HepG2 (cell line): Measurements from ENCODE around the gene MAVS. TPM values are rescaled to one million over a fixed set of nuclear protein-coding genes. Genes with fewer than 3 reads are reported as not detected.
"Not testable (repeated sequence)": the region's sequence is repeated elsewhere in the genome, so short reads cannot be mapped to it uniquely, and the experiment has no call there.

ENCODE experiments used
- ATAC-seq: fragments of 200-7000 bp; cut with Tn5 transposase; 3 replicates; pipeline ENCODE4 v1.9.1; 2020; ENCODE audit warnings: mild to moderate bottlenecking, moderate library complexity
- BruUV-seq: library from RNA; stranded (reverse); fragments of 400-500 nt; replicated peaks from 2 replicates; lab custom pipeline; 2021; lab: Mats Ljungman, UMichigan
- CTCF ChIA-PET: fragments of 300-600 bp; formaldehyde crosslinking; extraction: SDS; loops from one replicate; lab custom pipeline; 2021; ENCODE audit warnings: low total read pairs, inconsistent platforms, low intra/inter-chr PET ratio; lab: Yijun Ruan, JAX
- POLR2A ChIA-PET: fragments of 350-600 bp; sonication (Branson Sonifier 250); formaldehyde crosslinking; loops from one replicate; lab custom pipeline; 2020; ENCODE audit warnings: antibody characterized with exemption, inconsistent platforms; lab: Yijun Ruan, JAX
- DNase-seq: peaks from one replicate; pipeline ENCODE4 v3.0.0-alpha.2; 2015; ENCODE audit warnings: low spot score
- FAIRE-seq: peaks from 3 replicates; lab custom pipeline; 2011; peaks lifted over from hg19 to GRCh38; lab: Jason Lieb, UNC
- H2AFZ ChIP-seq: one replicate; pipeline ENCODE4 v1.6.1; 2011; ENCODE audit warnings: low read length, inconsistent platforms
- H3K27ac ChIP-seq: fragments of 300-600 bp; 3 replicates; pipeline ENCODE4 v1.8.0; 2011; ENCODE audit warnings: mixed run types, mild to moderate bottlenecking, mixed read lengths, low read length, inconsistent platforms; ENCODE audit not compliant: insufficient read depth; ENCODE audit errors: extremely low read length
- H3K27me3 ChIP-seq, 2 experiments: fragments of 200-600 bp in 1 of 2; 2 replicates in 1 of 2; 3 replicates in 1 of 2; pipeline versions ENCODE4 v1.6.0 to v1.8.0; 2011; ENCODE audit warnings: low read length in 2 of 2, mild to moderate bottlenecking in 2 of 2, moderate library complexity in 2 of 2, inconsistent platforms in 1 of 2; ENCODE audit not compliant: insufficient read depth in 2 of 2, control insufficient read depth in 1 of 2
- H3K36me3 ChIP-seq, 2 experiments: fragments of 200-600 bp in 1 of 2; replicated peaks in 1 of 2; 2 replicates in 1 of 2; 3 replicates in 1 of 2; pipeline versions ENCODE4 v1.5.1 to v1.8.0; 2011; ENCODE audit warnings: low read length in 2 of 2, inconsistent platforms in 1 of 2; ENCODE audit not compliant: insufficient read depth in 2 of 2, control insufficient read depth in 1 of 2
- H3K4me1 ChIP-seq: 2 replicates; pipeline ENCODE4 v1.5.1; 2012; ENCODE audit warnings: low read length, inconsistent platforms; ENCODE audit not compliant: insufficient read depth
- H3K4me2 ChIP-seq: 2 replicates; pipeline ENCODE4 v1.6.0; 2011; ENCODE audit warnings: low read depth, low read length, inconsistent platforms
- H3K4me3 ChIP-seq, 3 experiments: fragments of 200-600 bp in 1 of 3; sonication (generic), shearing (Covaris generic) in 1 of 3; replicated peaks in 1 of 3; 2 replicates each; pipeline ENCODE4 v1.5.1; 2011 to 2016; ENCODE audit warnings: low read length in 3 of 3, inconsistent platforms in 2 of 3, low read depth in 2 of 3, mild to moderate bottlenecking in 2 of 3, control low read depth in 1 of 3, mixed read lengths in 1 of 3; ENCODE audit not compliant: insufficient read depth in 1 of 3
- H3K79me2 ChIP-seq: one replicate; pipeline ENCODE4 v1.6.1; 2011; ENCODE audit warnings: low read length, inconsistent platforms; ENCODE audit not compliant: insufficient read depth
- H3K9ac ChIP-seq: 2 replicates; pipeline ENCODE4 v1.6.0; 2011; ENCODE audit warnings: mild to moderate bottlenecking, low read depth, low read length, inconsistent platforms; ENCODE audit not compliant: insufficient read depth
- H3K9me3 ChIP-seq: 2 replicates; pipeline ENCODE4 v1.5.1; 2012; ENCODE audit warnings: mild to moderate bottlenecking, low read length
- H4K20me1 ChIP-seq: 2 replicates; pipeline ENCODE4 v1.6.0; 2011; ENCODE audit warnings: inconsistent platforms, mild to moderate bottlenecking, low read length, moderate library complexity; ENCODE audit not compliant: insufficient read depth
- MAFF ChIP-seq: IDR thresholded peaks from 2 replicates; pipeline ENCODE4 v1.6.1; 2011; ENCODE audit warnings: low read depth, low read length, improper control_type of control experiment
- MIER3 ChIP-seq: IDR thresholded peaks from 2 replicates; pipeline ENCODE4 v1.6.1; 2016; ENCODE audit warnings: missing compliant biosample characterization, borderline replicate concordance
- POLR2G ChIP-seq: fragments of 200-400 bp; formaldehyde crosslinking; IDR thresholded peaks from 2 replicates; pipeline ENCODE4 v1.6.1; 2018; ENCODE audit warnings: mild to moderate bottlenecking, low read depth, low read length, moderate library complexity
- RBM22 ChIP-seq: fragments of 200-400 bp; formaldehyde crosslinking; optimal IDR thresholded peaks from 2 replicates; pipeline ENCODE3; 2017; ENCODE audit warnings: mild to moderate bottlenecking, low read length, moderate library complexity
- SYNCRIP ChIP-seq: fragments of 200-400 bp; formaldehyde crosslinking; IDR thresholded peaks from 2 replicates; pipeline ENCODE4 v1.6.1; 2018; ENCODE audit warnings: mild to moderate bottlenecking, low read depth, low read length; ENCODE audit not compliant: insufficient read depth
- TAF1 ChIP-seq: sonication (generic); formaldehyde crosslinking; IDR thresholded peaks from 2 replicates; pipeline ENCODE4 v1.4.0; 2020; ENCODE audit warnings: missing genetic modification reagents
- ZBTB38 ChIP-seq: sonication (generic); formaldehyde crosslinking; IDR thresholded peaks from 2 replicates; pipeline ENCODE4 v1.5.1; 2020; ENCODE audit warnings: mild to moderate bottlenecking, missing genetic modification reagents
- ZNF343 ChIP-seq: sonication (generic); formaldehyde crosslinking; IDR thresholded peaks from 2 replicates; pipeline ENCODE4 v1.4.0; 2020; ENCODE audit warnings: mild to moderate bottlenecking, missing genetic modification reagents
- WGBS: methylation state at CpG from one replicate; pipeline ENCODE4 v1.1.6; 2017; ENCODE audit warnings: low lambda C conversion rate; 5-methylcytosine and 5-hydroxymethylcytosine counted together
- in situ Hi-C: cut with HindIII; loops from 2 replicates; pipeline ENCODE4 v1.10.0; 2017; ENCODE audit warnings: low pct_unique_long_range_greater_than_20kb; ENCODE audit not compliant: extremely low pct_ligation_motif_present
- intact Hi-C: fragments of 100-400 bp; cut with micrococcal nuclease; formaldehyde crosslinking; loops from one replicate; pipeline ENCODE4 v1.10.0; 2022; ENCODE audit not compliant: unreplicated experiment
- polyA plus RNA-seq, 8 experiments: library from polyadenylated mRNA; depleted of rRNA in 3 of 8; stranded (reverse) in 7 of 8; unstranded in 1 of 8; fragments of >200 nt; fragmentation: Illumina TruSeq in 4 of 8; extraction: Trizol in 4 of 8; gene quantifications; 2 replicates each; pipeline versions ENCODE4 v1.2.1 to v1.2.3, GENCODE V29; 2011 to 2016; ENCODE audit warnings: low read depth in 4 of 8, missing spikeins in 1 of 8, mixed read lengths in 1 of 8; ENCODE audit not compliant: insufficient read depth in 1 of 8
- total RNA-seq, 5 experiments: library from RNA; depleted of rRNA; stranded (reverse); fragments of >200 nt; fragmentation: Illumina TruSeq; extraction: Trizol; gene quantifications; 2 replicates each; pipeline ENCODE4 v1.2.3, GENCODE V29; 2016; ENCODE audit warnings: low read depth in 1 of 5
- TF ChIP-seq, protein P1 (sequence below): sonication (generic); formaldehyde crosslinking; IDR thresholded peaks from 2 replicates; pipeline ENCODE4 v1.5.0; 2020; ENCODE audit warnings: mild to moderate bottlenecking, missing genetic modification reagents
- TF ChIP-seq, protein P2 (sequence below), 2 experiments: fragments of 450-650 bp in 1 of 2; sonication (generic) in 1 of 2; formaldehyde crosslinking; IDR thresholded peaks; 2 replicates each; pipeline versions ENCODE4 v1.5.0 to v1.8.0; 2020 to 2022; ENCODE audit warnings: mild to moderate bottlenecking in 1 of 2, missing genetic modification reagents in 1 of 2

Gene MAVS
- total and polyA plus RNA-seq, 2 of the 13 experiments (the other 11 are each of a cell fraction or from before 2014, with no cell fraction given): 27.3 to 36.6 TPM

DNA sequence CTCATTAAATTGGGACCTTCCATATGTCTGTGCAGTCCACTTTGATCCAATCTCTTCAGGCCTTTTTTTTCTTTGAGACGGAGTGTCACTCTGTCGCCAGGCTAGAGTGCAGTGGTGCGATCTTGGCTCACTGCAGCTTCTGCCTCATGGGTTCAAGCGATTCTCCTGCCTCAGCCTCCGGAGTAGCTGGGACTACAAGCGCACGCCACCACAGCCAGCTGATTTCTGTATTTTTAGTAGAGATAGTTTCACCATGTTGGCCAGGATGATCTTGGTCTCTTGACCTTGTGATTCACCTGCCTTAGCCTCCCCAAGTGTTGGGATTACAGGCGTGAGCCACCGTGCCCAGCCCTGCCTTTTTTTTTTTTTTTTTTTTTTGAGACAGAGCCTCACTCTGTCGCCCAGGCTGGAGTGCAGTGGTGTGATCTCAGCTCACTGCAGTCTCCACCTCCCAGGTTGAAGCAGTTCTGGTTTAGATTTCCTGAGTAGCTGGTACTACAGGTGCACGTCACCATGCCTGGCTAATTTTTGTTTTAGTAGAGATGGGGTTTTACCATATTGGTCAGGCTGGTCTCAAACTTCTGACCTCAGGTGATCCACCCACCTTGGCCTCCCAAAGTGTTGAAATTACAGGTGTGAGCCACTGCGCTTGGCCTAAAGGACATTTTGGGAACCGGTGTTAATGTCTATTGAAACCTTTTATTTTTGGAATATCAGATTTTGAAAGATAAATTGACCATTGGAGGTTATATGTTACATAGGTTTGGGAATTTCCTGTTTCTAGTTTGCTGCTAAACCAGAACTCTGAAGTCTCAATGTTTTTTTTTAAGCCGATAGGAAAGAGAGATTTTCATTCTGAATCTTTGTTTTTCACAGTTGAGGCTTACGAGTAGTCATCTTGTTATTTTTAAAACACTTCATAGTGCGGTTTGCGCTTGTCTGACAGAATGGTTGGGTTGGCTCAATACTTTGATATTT, 60.4 kb downstream of the MAVS start:
- H3K36me3 ChIP-seq: peaks cover 26 to 66% of the 10 kb centered on the region in 2 experiments
- ATAC-seq, DNase-seq, H3K27ac ChIP-seq, H3K9me3 ChIP-seq, H3K4me2 ChIP-seq, CTCF ChIA-PET, in situ Hi-C loops, H3K27me3 ChIP-seq, intact Hi-C loops, BruUV-seq, H3K9ac ChIP-seq, H3K4me3 ChIP-seq, H2AFZ ChIP-seq, FAIRE-seq: not testable (repeated sequence)
- H3K79me2 ChIP-seq: peaks cover 92% of the 10 kb centered on the region
- POLR2A ChIA-PET: interaction anchor here (0.6 kb wide), 1 partner anchor 13 kb away, joined by 3 read pairs; no protein-coding TSS in a partner anchor
- H3K4me1 ChIP-seq: peaks cover 32% of the 10 kb centered on the region
- H4K20me1 ChIP-seq: peaks cover 68% of the 10 kb centered on the region
- TF ChIP-seq ZBTB38 (CRISPR knock-in tag): 0 out of 2 replicates have a peak, but pooled peaks have one; percentile 19
- TF ChIP-seq RBM22: peak; percentile 57
- 94% methylated on average over 17 of the region's 17 CpGs for WGBS

DNA sequence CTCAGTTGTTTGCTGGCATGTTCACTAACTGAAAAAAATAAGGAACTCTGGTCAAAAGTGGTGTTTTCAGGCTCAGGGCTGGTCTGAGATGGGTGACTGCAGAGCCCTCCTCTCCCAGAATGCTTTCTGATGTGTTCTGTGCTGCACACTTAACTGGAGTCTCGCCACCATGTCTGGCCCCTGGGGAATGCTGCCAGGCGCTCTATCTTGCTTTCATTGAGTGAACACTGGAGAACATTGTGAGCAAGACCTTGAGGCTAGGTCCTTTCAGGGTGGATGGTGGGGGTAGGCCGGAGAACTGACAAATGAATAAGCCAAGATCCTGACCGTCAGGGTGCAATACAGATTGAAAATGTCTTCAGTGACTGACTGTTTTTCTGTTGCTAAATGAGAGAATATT, 62.0 kb downstream of the MAVS start:
- H3K36me3 ChIP-seq: peaks cover 32 to 75% of the 10 kb centered on the region in 2 experiments
- WGBS: 98% methylated on average over 4 of the region's 4 CpGs
- CTCF ChIA-PET: no interaction called here
- no peak for TF ChIP-seq SYNCRIP
- no peak for TF ChIP-seq POLR2G
- no peak for TF ChIP-seq ZNF343 (CRISPR knock-in tag)
- no peak for TF ChIP-seq TAF1 (CRISPR knock-in tag)
- TF ChIP-seq MIER3: no peak
- peak; percentile 84 for TF ChIP-seq RBM22
- TF ChIP-seq, protein P1, sequence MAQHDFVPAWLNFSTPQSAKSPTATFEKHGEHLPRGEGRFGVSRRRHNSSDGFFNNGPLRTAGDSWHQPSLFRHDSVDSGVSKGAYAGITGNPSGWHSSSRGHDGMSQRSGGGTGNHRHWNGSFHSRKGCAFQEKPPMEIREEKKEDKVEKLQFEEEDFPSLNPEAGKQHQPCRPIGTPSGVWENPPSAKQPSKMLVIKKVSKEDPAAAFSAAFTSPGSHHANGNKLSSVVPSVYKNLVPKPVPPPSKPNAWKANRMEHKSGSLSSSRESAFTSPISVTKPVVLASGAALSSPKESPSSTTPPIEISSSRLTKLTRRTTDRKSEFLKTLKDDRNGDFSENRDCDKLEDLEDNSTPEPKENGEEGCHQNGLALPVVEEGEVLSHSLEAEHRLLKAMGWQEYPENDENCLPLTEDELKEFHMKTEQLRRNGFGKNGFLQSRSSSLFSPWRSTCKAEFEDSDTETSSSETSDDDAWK (CRISPR knock-in tag): no peak
- no peak for TF ChIP-seq MAFF
- TF ChIP-seq, protein P2, sequence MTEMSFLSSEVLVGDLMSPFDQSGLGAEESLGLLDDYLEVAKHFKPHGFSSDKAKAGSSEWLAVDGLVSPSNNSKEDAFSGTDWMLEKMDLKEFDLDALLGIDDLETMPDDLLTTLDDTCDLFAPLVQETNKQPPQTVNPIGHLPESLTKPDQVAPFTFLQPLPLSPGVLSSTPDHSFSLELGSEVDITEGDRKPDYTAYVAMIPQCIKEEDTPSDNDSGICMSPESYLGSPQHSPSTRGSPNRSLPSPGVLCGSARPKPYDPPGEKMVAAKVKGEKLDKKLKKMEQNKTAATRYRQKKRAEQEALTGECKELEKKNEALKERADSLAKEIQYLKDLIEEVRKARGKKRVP (CRISPR knock-in tag; IDR thresholded peaks at IDR 0.05): 0 out of 4 replicates have a peak, but pooled peaks of 1 of the 2 experiments have one; percentile 11

More for the DNA sequence above, 62.0 kb downstream of the MAVS start:
- H3K27me3 ChIP-seq: no peaks in the 10 kb centered on the region
- no peak for FAIRE-seq
- H2AFZ ChIP-seq: no peak overlapping the region
- intact Hi-C loops: no loop called here
- DNase-seq: no peak
- no peak overlapping the region for H3K9ac ChIP-seq
- no peak overlapping the region for H3K27ac ChIP-seq
- ATAC-seq: no peak
- in situ Hi-C loops: no loop called here
- no peak overlapping the region for H3K4me3 ChIP-seq
- H3K9me3 ChIP-seq: no peaks in the 10 kb centered on the region
- peaks cover 15% of the 10 kb centered on the region for H3K4me1 ChIP-seq
- H4K20me1 ChIP-seq: peaks cover 52% of the 10 kb centered on the region
- no peak overlapping the region for H3K4me2 ChIP-seq
- no TSS peak for BruUV-seq
- POLR2A ChIA-PET: no interaction called here
- H3K79me2 ChIP-seq: peaks cover 83% of the 10 kb centered on the region
